Measurements from ENCODE around the gene MTERF2. TPM values are rescaled to one million over a fixed set of nuclear protein-coding genes. Genes with fewer than 3 reads are reported as not detected.

Gene MTERF2
- total RNA-seq, 1 experiment from 2014 or later, result 7.8 TPM

GRCh38 chr12:106971065-106971464, 15.9 kb downstream of the MTERF2 start:
- Histone ChIP-seq H3K79me2 (ENCODE audit: insufficient read depth, low read length) (no peaks in the 10 kb centered on the region), H2AFZ (ENCODE audit: low read depth, low read length, poor library complexity, severe bottlenecking) (no peak overlapping the region), H3K4me1 (ENCODE audit: control insufficient read depth in 1 of 2, insufficient read depth in 2 of 2, low read length in 2 of 2) (peaks cover 1% of the 10 kb centered on the region in 2 experiments; a peak in 2 of 4 replicates), H3K4me2 (ENCODE audit: low read length) (no peak overlapping the region), H3K27me3 (ENCODE audit: insufficient read depth, low read length) (no peaks in the 10 kb centered on the region), H3K27ac (ENCODE audit: low read depth, low read length) (no peak overlapping the region), H3K9ac (ENCODE audit: low read length) (no peak overlapping the region), H3K4me3 (replicated peaks in 1 of 2; ENCODE audit: low read depth in 1 of 2, low read length in 2 of 2) (no peak overlapping the region), H4K20me1 (ENCODE audit: insufficient read depth) (no peaks in the 10 kb centered on the region), H3K9me2 (ENCODE audit: insufficient read depth) (no peaks in the 10 kb centered on the region), H3K36me3 (ENCODE audit: control insufficient read depth in 1 of 2, insufficient read depth in 2 of 2, low read length in 2 of 2) (peaks cover 0 to 13% of the 10 kb centered on the region in 2 experiments; a peak in 3 of 4 replicates), H3K9me3 (ENCODE audit: control insufficient read depth in 1 of 2, insufficient read depth in 1 of 2, low read depth in 1 of 2, low read length in 2 of 2) (no peaks in the 10 kb centered on the region)
- DNase-seq (ENCODE audit: low read depth, low spot score) (no peak), ATAC-seq (no peak)
- TF ChIP-seq FOSL1 (IDR thresholded peaks at IDR 0.05; ENCODE audit: low read depth) (no peak), ELF1 (IDR thresholded peaks at IDR 0.05; ENCODE audit: borderline replicate concordance, low read depth) (no peak), ZBTB33 (IDR thresholded peaks at IDR 0.05; ENCODE audit: extremely low read depth, insufficient replicate concordance, low read length) (no peak), POLR2A (IDR thresholded peaks at IDR 0.05; ENCODE audit: borderline replicate concordance, extremely low read depth, insufficient read depth, insufficient read length) (no peak), RAD21 (IDR thresholded peaks at IDR 0.05; ENCODE audit: low read depth) (no peak), SRF (IDR thresholded peaks at IDR 0.05; ENCODE audit: low read depth) (no peak), SP1 (IDR thresholded peaks at IDR 0.05; ENCODE audit: low read depth) (no peak), SIN3A (IDR thresholded peaks at IDR 0.05; ENCODE audit: low read depth) (no peak), POLR2AphosphoS5 (IDR thresholded peaks at IDR 0.05; ENCODE audit: low read depth, low read length) (no peak), CBX3 (IDR thresholded peaks at IDR 0.05; ENCODE audit: low read depth) (no peak)
- intact Hi-C loops (cut with micrococcal nuclease), result no loop called here
- ChIA-PET CTCF (no interaction called here), RAD21 (ENCODE audit: low non-redundant PET in 1 of 2, low total read pairs in 2 of 2, uncharacterized antibody in 2 of 2, unreplicated experiment in 2 of 2) (no interaction called here), POLR2A (no interaction called here)
- BruUV-seq (replicated peaks), result no TSS peak

- Histone ChIP-seq H3K27ac (ENCODE audit: low read depth, low read length) (no peak overlapping the region), H2AFZ (ENCODE audit: low read depth, low read length, poor library complexity, severe bottlenecking) (no peak overlapping the region), H3K9ac (ENCODE audit: low read length) (no peak overlapping the region), H3K79me2 (ENCODE audit: insufficient read depth, low read length) (peaks cover 11% of the 10 kb centered on the region), H3K9me2 (ENCODE audit: insufficient read depth) (no peaks in the 10 kb centered on the region), H3K4me2 (ENCODE audit: low read length) (no peak overlapping the region), H3K9me3 (ENCODE audit: control insufficient read depth in 1 of 2, insufficient read depth in 1 of 2, low read depth in 1 of 2, low read length in 2 of 2) (no peaks in the 10 kb centered on the region), H3K4me1 (ENCODE audit: control insufficient read depth in 1 of 2, insufficient read depth in 2 of 2, low read length in 2 of 2) (no peaks in the 10 kb centered on the region), H3K27me3 (ENCODE audit: insufficient read depth, low read length) (no peaks in the 10 kb centered on the region), H3K36me3 (ENCODE audit: control insufficient read depth in 1 of 2, insufficient read depth in 2 of 2, low read length in 2 of 2) (no peaks in the 10 kb centered on the region), H4K20me1 (ENCODE audit: insufficient read depth) (no peaks in the 10 kb centered on the region), H3K4me3 (replicated peaks in 1 of 2; ENCODE audit: low read depth in 1 of 2, low read length in 2 of 2) (no peak overlapping the region)
- ATAC-seq (no peak), DNase-seq (ENCODE audit: low read depth, low spot score) (no peak)
- POLR2A ChIA-PET, result no interaction called here
- TF ChIP-seq EZH2phosphoT487 (IDR thresholded peaks at IDR 0.05; ENCODE audit: borderline replicate concordance), result no peak
- TF ChIP-seq FOSL1 (IDR thresholded peaks at IDR 0.05; ENCODE audit: low read depth), result no peak
- no peak for TF ChIP-seq POLR2AphosphoS5 (IDR thresholded peaks at IDR 0.05; ENCODE audit: low read depth, low read length)
- TF ChIP-seq ZFX (IDR thresholded peaks at IDR 0.05), result no peak
- no peak for TF ChIP-seq ELF1 (IDR thresholded peaks at IDR 0.05; ENCODE audit: borderline replicate concordance, low read depth)
- TF ChIP-seq MAX (IDR thresholded peaks at IDR 0.05), result no peak
- no peak for TF ChIP-seq JUND (IDR thresholded peaks at IDR 0.05)
- no peak for TF ChIP-seq TCF7L2 (IDR thresholded peaks at IDR 0.05; ENCODE audit: borderline replicate concordance, extremely low read depth, insufficient read depth, insufficient read length)
- no peak for TF ChIP-seq RAD21 (IDR thresholded peaks at IDR 0.05; ENCODE audit: low read depth)
- no peak for TF ChIP-seq SIN3A (IDR thresholded peaks at IDR 0.05; ENCODE audit: low read depth)
- TF ChIP-seq POLR2A (IDR thresholded peaks at IDR 0.05; ENCODE audit: borderline replicate concordance, extremely low read depth, insufficient read depth, insufficient read length), result no peak
- TF ChIP-seq CEBPB (IDR thresholded peaks at IDR 0.05; ENCODE audit: low read depth), result no peak
- no peak for TF ChIP-seq CBX3 (IDR thresholded peaks at IDR 0.05; ENCODE audit: low read depth)
- no peak for TF ChIP-seq CTCF (IDR thresholded peaks at IDR 0.05 in 2 of 3, conservative IDR thresholded peaks at IDR 0.05 in 1 of 3; ENCODE audit: borderline replicate concordance in 1 of 3, insufficient read depth in 1 of 3, low read depth in 2 of 3, low read length in 2 of 3)
- TF ChIP-seq EZH2 (IDR thresholded peaks at IDR 0.05), result no peak
- no TSS peak for BruUV-seq (replicated peaks)
- RAD21 ChIA-PET (ENCODE audit: low non-redundant PET in 1 of 2, low total read pairs in 2 of 2, uncharacterized antibody in 2 of 2, unreplicated experiment in 2 of 2), result no interaction called here
- CTCF ChIA-PET, result no interaction called here
- intact Hi-C loops (cut with micrococcal nuclease), result no loop called here
Measured at GRCh38 chr12:106964526-106964925, 22.4 kb downstream of the MTERF2 start.
